DOHH2 (cell line): ENCODE results near the gene SARS1.
A peak's percentile ranks its signal among the peaks of the same experiment; 100 is the strongest.

Source experiments
- H3F3A ChIP-seq: fragments of 200-600 bp; sonication (generic), shearing (Covaris generic); 2 replicates; pipeline ENCODE4 v1.6.0; 2016; ENCODE audit warnings: antibody characterized with exemption, mild to moderate bottlenecking; ENCODE audit not compliant: control insufficient read depth, insufficient read depth
- H3K27ac ChIP-seq: fragments of 200-600 bp; sonication (generic); 2 replicates; pipeline ENCODE4 v1.5.1; 2014; ENCODE audit warnings: low read depth, mild to moderate bottlenecking, low read length, moderate library complexity
- H3K27me3 ChIP-seq: fragments of 200-600 bp; sonication (generic); 2 replicates; pipeline ENCODE4 v1.6.1; 2014; ENCODE audit warnings: mild to moderate bottlenecking, low read length, mixed read lengths; ENCODE audit not compliant: control insufficient read depth
- H3K36me3 ChIP-seq: fragments of 200-600 bp; sonication (generic); 2 replicates; pipeline ENCODE4 v1.6.1; 2014; ENCODE audit warnings: mild to moderate bottlenecking, low read length, moderate library complexity, mixed read lengths; ENCODE audit not compliant: control insufficient read depth
- H3K4me1 ChIP-seq: fragments of 200-600 bp; sonication (generic); 2 replicates; pipeline ENCODE4 v1.6.1; 2014; ENCODE audit warnings: mild to moderate bottlenecking, low read length, mixed read lengths; ENCODE audit not compliant: control insufficient read depth
- H3K4me2 ChIP-seq: fragments of 200-600 bp; sonication (generic); 2 replicates; pipeline ENCODE4 v1.6.0; 2014; ENCODE audit warnings: mild to moderate bottlenecking, low read length, moderate library complexity
- H3K4me3 ChIP-seq: fragments of 200-600 bp; sonication (generic); 2 replicates; pipeline ENCODE4 v1.5.1; 2014; ENCODE audit warnings: mild to moderate bottlenecking, low read length, mixed read lengths
- H3K79me2 ChIP-seq: fragments of 200-600 bp; sonication (generic); 2 replicates; pipeline ENCODE4 v1.6.1; 2014; ENCODE audit warnings: mild to moderate bottlenecking, low read length, mixed read lengths; ENCODE audit not compliant: control insufficient read depth
- H3K9me2 ChIP-seq: fragments of 200-600 bp; sonication (generic); replicated peaks from 2 replicates; pipeline ENCODE4 v1.6.1; 2014; ENCODE audit warnings: mild to moderate bottlenecking, low read length, mixed read lengths; ENCODE audit not compliant: control insufficient read depth
- H3K9me3 ChIP-seq: fragments of 200-600 bp; sonication (generic); 2 replicates; pipeline ENCODE4 v1.6.1; 2014; ENCODE audit warnings: antibody characterized with exemption, low read length, mixed read lengths; ENCODE audit not compliant: control insufficient read depth, insufficient read depth
- H4K20me1 ChIP-seq: fragments of 200-600 bp; sonication (generic); 2 replicates; pipeline ENCODE4 v1.6.0; 2014; ENCODE audit warnings: low read depth, mild to moderate bottlenecking, antibody characterized with exemption, low read length, moderate library complexity; ENCODE audit not compliant: control insufficient read depth, insufficient read depth
- EZH2phosphoT487 ChIP-seq: fragments of 200-600 bp; sonication (generic); IDR thresholded peaks from 2 replicates; pipeline ENCODE4 v1.6.1; 2017; ENCODE audit warnings: borderline replicate concordance, mild to moderate bottlenecking, antibody characterized with exemption, low read length, moderate library complexity, mixed read lengths
- TF ChIP-seq, protein P1 (sequence below): fragments of 200-600 bp; sonication (generic); IDR thresholded peaks from one replicate; pipeline ENCODE4 v1.5.1; 2014; ENCODE audit warnings: antibody characterized with exemption, mild to moderate bottlenecking, low read depth, low read length; ENCODE audit not compliant: poor library complexity, severe bottlenecking

Gene SARS1

DNA sequence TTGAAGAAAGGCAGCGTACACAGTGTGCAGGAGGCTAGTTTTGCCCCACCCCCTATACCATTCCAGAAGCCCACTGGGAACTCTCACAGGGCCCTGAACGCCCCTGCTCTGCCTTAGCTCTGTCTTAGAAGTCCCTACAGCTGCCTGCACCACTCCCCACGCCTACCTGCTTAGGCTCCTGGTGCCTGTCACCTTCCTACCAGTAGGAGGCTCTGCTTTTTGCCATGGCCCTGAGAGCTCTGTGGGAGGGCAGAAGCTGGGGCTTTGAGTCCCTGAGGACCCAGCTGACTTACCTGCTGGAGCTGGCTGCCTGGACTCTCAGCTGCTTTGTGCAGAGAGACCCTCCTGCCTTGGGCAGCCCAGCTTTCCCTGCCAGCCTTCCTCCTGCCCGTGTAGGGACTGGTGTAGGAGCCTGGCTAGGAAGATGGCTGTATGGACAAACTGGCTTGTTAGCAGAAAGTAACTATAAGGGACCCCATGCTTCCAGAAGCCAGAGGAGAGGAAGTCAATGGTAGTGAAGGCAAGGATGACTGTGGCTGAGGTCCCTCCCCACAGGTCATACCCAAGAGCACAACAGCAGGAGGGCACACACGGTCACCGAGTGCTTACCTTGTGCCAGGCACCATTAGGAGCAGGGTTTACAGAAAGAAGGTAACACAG lies 25.8 kb downstream of the SARS1 start:
- Histone ChIP-seq H3F3A (no peaks in the 10 kb centered on the region), H3K79me2 (no peaks in the 10 kb centered on the region), H3K9me2 (no peaks in the 10 kb centered on the region), H3K4me1 (no peaks in the 10 kb centered on the region), H4K20me1 (peaks cover 5% of the 10 kb centered on the region; the same call in 1 of the 2 replicates), H3K9me3 (no peaks in the 10 kb centered on the region), H3K4me3 (no peak overlapping the region), H3K27me3 (peaks cover 4% of the 10 kb centered on the region; the same call in 1 of the 2 replicates), H3K27ac (no peak overlapping the region), H3K36me3 (peaks cover 50% of the 10 kb centered on the region), H3K4me2 (no peak overlapping the region)
- no peak for TF ChIP-seq EZH2phosphoT487
- TF ChIP-seq, protein P1, sequence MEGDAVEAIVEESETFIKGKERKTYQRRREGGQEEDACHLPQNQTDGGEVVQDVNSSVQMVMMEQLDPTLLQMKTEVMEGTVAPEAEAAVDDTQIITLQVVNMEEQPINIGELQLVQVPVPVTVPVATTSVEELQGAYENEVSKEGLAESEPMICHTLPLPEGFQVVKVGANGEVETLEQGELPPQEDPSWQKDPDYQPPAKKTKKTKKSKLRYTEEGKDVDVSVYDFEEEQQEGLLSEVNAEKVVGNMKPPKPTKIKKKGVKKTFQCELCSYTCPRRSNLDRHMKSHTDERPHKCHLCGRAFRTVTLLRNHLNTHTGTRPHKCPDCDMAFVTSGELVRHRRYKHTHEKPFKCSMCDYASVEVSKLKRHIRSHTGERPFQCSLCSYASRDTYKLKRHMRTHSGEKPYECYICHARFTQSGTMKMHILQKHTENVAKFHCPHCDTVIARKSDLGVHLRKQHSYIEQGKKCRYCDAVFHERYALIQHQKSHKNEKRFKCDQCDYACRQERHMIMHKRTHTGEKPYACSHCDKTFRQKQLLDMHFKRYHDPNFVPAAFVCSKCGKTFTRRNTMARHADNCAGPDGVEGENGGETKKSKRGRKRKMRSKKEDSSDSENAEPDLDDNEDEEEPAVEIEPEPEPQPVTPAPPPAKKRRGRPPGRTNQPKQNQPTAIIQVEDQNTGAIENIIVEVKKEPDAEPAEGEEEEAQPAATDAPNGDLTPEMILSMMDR: peak; percentile 67

DNA sequence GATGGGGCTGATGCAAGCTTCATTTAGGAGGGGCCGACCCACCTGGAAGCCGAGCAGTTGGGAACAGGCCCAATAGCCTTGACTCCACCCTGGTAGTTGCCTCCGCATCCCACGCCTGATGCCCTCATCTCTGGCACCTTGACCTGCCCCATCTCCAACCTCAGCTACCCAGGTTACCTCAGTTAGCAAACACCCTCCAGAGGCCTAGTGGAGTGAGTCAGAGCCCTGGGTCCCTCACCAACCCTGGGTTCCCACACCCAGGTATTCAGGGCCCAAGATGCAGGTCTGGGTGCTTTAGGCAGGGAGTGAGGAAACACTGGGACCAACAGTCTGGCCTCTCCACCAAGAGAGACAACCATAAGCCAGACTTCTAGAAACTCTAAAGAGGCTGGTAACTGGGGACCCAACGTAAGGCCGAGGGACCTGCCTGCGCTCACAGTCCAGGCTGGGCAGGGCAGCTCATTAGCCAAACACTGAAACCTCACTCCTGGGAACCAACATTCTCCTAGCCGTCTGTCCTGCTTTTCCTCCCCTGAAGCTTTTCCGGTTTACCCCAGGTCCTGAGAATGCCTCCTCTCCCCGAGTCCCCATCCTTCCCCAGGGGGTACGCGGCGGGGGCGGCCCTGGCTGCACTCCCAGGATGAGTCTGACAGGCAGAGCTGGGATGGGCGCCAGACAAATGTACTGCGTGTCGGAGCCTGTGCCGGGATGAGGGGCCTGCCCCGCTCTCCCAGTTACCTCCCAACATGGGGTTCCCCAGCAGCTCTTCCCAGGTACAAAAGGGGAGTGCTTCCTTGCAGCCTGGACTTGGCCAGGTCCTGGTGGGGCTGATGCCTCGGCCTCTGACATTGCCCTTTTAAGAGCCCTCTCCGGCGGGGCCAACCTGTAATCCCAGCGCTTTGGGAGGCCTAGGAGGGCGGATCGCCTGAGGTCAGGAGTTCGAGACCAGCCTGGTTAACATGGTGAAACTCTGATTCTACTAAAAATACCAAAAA lies 26.7 kb downstream of the SARS1 start:
- Histone ChIP-seq H3K4me2 (no peak overlapping the region), H3K9me2 (no peaks in the 10 kb centered on the region), H3F3A (no peaks in the 10 kb centered on the region), H3K79me2 (no peaks in the 10 kb centered on the region), H3K4me1 (no peaks in the 10 kb centered on the region), H4K20me1 (peaks cover 5% of the 10 kb centered on the region; the same call in 1 of the 2 replicates), H3K9me3 (no peaks in the 10 kb centered on the region), H3K4me3 (no peak overlapping the region), H3K27me3 (peaks cover 4% of the 10 kb centered on the region; the same call in 1 of the 2 replicates), H3K27ac (no peak overlapping the region), H3K36me3 (peaks cover 41% of the 10 kb centered on the region)
- no peak for TF ChIP-seq EZH2phosphoT487
- TF ChIP-seq, protein P1: no peak

DNA sequence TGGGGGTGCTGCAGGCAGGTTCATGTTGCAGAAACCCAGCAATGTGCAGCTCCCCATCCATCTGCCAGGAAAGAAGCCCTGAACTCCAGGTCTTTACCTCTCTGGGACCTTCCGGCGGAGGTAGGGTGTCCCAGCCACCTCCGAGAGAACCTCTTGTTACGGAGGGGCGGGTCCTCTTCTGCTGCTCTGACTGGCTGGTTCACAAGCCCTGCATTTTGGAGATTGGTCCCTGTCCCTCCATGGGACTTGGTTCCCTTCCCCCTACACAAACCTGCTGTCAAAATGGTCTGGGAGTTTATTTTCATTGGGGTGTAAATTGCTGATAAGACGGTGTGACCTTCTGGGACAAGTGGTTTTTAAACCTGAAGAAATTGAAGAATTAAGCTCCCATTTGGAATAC lies 27.6 kb downstream of the SARS1 start:
- H3K4me3 ChIP-seq: no peak overlapping the region
- H3K79me2 ChIP-seq: no peaks in the 10 kb centered on the region
- peaks cover 32% of the 10 kb centered on the region for H3K36me3 ChIP-seq
- H3K9me3 ChIP-seq: no peaks in the 10 kb centered on the region
- H3K27me3 ChIP-seq: peaks cover 5% of the 10 kb centered on the region; the same call in 1 of the 2 replicates
- TF ChIP-seq EZH2phosphoT487: no peak
- TF ChIP-seq, protein P1: no peak
- no peak overlapping the region for H3K4me2 ChIP-seq
- no peak overlapping the region for H3K27ac ChIP-seq
- no peaks in the 10 kb centered on the region for H3K9me2 ChIP-seq
- H3F3A ChIP-seq: no peaks in the 10 kb centered on the region
- peaks cover 5% of the 10 kb centered on the region; the same call in 1 of the 2 replicates for H4K20me1 ChIP-seq
- no peaks in the 10 kb centered on the region for H3K4me1 ChIP-seq
